ENCODE measurements around the gene LRP1.
A peak's percentile ranks its signal among the peaks of the same experiment; 100 is the strongest.

Gene LRP1

DNA sequence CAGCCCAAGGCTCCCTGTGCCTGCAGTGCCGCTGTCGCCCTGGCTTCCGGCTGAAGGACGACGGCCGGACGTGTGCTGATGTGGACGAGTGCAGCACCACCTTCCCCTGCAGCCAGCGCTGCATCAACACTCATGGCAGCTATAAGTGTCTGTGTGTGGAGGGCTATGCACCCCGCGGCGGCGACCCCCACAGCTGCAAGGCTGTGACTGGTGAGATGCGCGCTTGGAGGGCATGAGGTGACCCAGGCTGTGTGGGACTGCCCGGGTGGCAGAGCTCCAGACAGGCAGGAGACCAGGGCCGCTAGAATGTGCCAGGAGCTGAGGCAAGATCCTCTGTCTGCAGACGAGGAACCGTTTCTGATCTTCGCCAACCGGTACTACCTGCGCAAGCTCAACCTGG lies 68.7 kb downstream of the LRP1 start:
- DNase-seq, result no peak

DNA sequence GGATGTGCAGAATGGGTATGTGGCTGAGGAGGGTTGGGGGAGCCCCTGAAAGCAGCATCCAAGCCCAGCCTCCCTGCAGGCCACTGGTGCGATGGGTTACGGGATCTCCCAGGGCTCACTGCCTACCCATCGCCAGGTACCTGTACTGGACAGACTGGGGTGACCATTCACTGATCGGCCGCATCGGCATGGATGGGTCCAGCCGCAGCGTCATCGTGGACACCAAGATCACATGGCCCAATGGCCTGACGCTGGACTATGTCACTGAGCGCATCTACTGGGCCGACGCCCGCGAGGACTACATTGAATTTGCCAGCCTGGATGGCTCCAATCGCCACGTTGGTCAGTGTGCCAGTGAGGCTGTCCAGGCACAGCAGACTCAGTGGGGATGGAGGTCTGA lies 70.0 kb downstream of the LRP1 start:
- no peak for DNase-seq

GRCh38 chr12:57199191-57199590 lies 70.9 kb downstream of the LRP1 start:
- DNase-seq, result no peak

- no peak for DNase-seq
Measured at GRCh38 chr12:57200497-57200896, 72.2 kb downstream of the LRP1 start.

DNA sequence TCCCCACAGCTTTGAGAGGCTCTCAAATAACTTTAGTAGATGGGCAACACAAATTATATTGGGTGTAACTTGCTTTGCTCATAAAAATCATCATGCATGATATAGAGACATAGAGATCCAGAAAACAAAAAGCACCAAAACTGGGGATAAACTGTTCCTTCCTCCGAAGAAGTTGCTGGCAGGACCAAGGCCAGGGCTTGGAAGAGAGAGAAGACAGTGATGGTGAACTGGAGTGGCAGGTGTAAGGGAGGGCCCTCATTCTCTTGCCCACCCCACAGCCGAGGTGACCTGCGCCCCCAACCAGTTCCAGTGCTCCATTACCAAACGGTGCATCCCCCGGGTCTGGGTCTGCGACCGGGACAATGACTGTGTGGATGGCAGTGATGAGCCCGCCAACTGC lies 72.9 kb downstream of the LRP1 start:
- DNase-seq, result no peak

- no peak for DNase-seq
Measured at GRCh38 chr12:57201631-57202030, 73.3 kb downstream of the LRP1 start.

DNA sequence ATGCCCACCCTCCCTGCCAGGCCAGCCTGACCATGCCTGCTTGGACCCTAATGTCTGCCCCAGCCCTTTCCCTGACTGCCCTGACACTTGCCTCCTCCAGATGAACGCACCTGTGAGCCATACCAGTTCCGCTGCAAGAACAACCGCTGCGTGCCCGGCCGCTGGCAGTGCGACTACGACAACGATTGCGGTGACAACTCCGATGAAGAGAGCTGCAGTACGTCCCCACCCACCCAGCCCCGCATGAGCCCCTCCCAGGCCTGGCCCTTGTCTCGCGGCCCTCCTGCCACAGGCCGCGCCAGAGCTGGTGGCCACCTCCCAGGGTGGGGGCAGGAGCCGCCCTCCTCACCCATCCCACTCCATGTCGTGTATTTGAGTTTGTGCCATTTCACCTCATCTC lies 74.0 kb downstream of the LRP1 start:
- no peak for DNase-seq

DNA sequence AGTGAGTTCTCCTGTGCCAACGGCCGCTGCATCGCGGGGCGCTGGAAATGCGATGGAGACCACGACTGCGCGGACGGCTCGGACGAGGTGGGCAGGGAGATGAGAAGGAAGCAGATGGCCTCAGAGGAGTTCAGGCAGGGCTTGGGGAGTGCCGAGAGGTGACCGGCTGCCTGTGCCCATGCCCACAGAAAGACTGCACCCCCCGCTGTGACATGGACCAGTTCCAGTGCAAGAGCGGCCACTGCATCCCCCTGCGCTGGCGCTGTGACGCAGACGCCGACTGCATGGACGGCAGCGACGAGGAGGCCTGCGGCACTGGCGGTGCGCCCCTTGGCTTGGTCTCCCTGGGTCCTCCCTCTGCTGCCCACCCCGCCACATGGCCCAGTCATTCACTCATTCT lies 74.9 kb downstream of the LRP1 start:
- DNase-seq, result no peak

DNA sequence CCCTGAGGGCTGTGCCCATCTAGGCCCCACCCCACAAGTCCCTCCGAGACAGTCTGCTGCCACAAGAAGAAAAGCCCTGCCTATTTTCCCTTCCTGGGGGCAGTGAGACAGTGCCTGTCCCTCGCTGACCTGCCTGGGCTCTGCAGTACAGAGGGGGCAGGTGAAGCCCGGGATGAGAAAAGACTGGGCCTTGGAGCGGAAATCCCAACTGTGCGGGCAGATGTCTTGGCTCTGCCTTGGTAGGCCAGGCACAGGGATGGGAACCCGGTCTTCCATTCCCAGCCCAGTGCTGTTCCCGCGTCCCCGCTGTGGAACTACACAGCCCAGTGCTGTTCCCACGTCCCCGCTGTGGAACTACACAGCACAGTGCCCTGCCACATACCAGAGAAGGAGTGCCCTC lies 75.5 kb downstream of the LRP1 start:
- DNase-seq, result no peak

GRCh38 chr12:57204454-57204853 lies 76.2 kb downstream of the LRP1 start:
- DNase-seq, result no peak

DNA sequence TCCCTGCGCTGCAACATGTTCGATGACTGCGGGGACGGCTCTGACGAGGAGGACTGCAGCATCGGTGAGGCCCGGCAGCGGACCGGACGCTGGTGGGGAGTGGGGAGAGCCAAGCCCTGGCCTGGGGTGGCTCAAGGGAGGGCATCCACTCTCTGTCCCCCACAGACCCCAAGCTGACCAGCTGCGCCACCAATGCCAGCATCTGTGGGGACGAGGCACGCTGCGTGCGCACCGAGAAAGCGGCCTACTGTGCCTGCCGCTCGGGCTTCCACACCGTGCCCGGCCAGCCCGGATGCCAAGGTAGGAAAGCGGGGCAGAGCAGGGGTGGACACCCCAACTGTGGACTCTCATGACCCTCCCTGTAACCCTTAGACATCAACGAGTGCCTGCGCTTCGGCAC lies 76.9 kb downstream of the LRP1 start:
- no peak for DNase-seq

- DNase-seq, result no peak
Measured at GRCh38 chr12:57205931-57206330, 77.6 kb downstream of the LRP1 start.

DNA sequence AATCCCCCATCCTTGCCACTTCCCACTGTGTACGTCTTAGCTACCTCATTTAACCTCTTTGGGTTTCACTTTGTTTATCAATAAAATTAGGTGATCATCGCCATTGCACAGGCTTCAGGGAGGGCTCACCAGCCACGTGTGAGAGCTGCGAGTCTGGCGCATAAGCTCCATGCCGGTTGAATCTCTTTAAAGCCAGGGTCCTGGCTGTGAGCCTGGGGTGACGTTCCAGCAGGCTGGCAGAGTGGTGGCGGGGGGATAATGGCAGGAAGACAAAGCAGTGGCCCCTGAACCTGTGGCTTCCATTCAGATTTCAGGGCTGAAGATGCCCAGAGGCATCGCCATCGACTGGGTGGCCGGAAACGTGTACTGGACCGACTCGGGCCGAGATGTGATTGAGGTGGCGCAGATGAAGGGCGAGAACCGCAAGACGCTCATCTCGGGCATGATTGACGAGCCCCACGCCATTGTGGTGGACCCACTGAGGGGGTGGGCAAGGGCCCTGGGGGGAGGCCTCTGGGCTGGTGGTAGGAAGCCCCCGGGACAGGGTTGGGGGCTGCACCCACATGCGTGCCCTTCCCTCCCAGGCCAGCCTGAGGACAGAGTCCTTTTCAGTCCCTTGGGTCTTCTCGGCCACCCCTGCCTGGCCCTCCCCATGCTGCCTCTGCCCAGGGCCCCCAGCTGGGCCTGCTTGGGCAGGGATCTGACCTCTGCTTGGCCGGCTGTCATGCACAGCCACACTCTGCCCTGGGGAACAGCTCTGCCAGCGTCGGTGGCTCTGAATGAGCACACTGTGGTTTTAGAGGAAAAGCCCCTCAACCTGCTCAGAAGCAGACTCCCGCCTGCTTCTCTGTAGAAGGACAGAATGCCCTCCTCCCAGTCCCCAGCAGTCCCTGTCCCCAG lies 79.7 kb downstream of the LRP1 start:
- DNase-seq, result no peak

GRCh38 chr12:57208631-57209282 lies 80.5 kb downstream of the LRP1 start:
- DNase-seq, result no peak

DNA sequence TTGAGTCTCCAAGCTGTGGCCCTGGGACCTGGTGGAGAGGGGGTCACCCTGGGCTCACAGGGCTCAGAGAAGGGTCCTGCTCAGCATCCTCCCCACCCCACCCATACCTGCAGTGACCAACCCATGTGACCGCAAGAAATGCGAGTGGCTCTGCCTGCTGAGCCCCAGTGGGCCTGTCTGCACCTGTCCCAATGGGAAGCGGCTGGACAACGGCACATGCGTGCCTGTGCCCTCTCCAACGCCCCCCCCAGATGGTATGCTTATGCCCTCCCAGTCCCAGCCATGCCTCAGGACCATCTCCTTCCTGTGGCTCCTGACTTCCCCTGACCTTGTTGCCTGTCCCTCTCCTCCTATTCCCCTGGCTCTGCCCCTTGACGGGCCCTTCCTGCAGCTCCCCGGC lies 81.6 kb downstream of the LRP1 start:
- DNase-seq, result no peak

GRCh38 chr12:57210461-57210860 lies 82.2 kb downstream of the LRP1 start:
- no peak for DNase-seq

GRCh38 chr12:57210926-57211692 lies 82.8 kb downstream of the LRP1 start:
- DNase-seq, result no peak

- no peak for DNase-seq
Measured at GRCh38 chr12:57211791-57212700, 83.8 kb downstream of the LRP1 start.

GRCh38 chr12:57212701-57213057 lies 84.4 kb downstream of the LRP1 start:
- no peak for DNase-seq

DNA sequence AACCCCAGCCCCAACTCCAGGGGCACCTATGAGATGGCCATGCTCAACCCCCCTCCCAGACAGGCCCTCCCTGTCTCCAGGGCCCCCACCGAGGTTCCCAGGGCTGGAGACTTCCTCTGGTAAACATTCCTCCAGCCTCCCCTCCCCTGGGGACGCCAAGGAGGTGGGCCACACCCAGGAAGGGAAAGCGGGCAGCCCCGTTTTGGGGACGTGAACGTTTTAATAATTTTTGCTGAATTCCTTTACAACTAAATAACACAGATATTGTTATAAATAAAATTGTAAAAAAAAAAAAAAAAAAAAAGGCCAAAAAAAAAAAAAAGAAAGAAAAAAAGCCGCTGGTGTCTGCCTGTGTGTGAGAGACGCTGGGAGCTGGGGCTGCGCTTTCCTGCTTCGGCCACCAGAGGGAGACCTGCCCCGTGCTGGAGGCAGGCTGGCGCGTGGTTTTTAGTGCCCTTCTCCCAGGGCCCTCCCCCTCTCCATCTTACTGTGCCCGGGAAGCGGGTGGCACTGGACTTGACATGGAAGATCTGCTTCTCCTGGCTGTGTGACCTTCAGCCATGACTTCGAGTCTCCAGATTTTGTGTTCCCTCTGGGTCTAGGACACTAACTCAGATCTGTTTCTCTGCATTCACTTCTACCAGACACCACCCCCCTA lies 84.9 kb downstream of the LRP1 start:
- peak; percentile 69 for DNase-seq

- no peak for DNase-seq
Measured at GRCh38 chr12:57213763-57214397, 85.6 kb downstream of the LRP1 start.

- DNase-seq, result peak; percentile 59
Measured at GRCh38 chr12:57214398-57214781, 86.1 kb downstream of the LRP1 start.
